Adrenal gland (tissue), 12 donors: ENCODE results near the gene IMPG2. TPM values are rescaled to one million over a fixed set of nuclear protein-coding genes. Genes with fewer than 3 reads are reported as not detected.

Experiments used
- DNase-seq, 7 donors: peaks; one replicate each; pipeline ENCODE4 v3.0.0-alpha.2; 2019 to 2020
- H3K27ac ChIP-seq, 5 donors: fragments of 200-600 bp; sonication (generic) in 4 of 5; 1 replicate in 3 of 5; 2 replicates in 2 of 5; pipeline versions ENCODE4 v1.5.1 to v1.8.0; 2016 to 2020; ENCODE audit warnings: mild to moderate bottlenecking in 1 of 5
- H3K27me3 ChIP-seq: fragments of 200-600 bp; 2 replicates; pipeline ENCODE4 v1.8.0; 2021
- H3K36me3 ChIP-seq, 2 donors: fragments of 200-600 bp; replicated peaks in 1 of 2; 1 replicate in 1 of 2; 2 replicates in 1 of 2; pipeline versions ENCODE4 v1.5.1 to v1.8.0; 2018 to 2022
- H3K4me1 ChIP-seq, 2 donors: fragments of 200-600 bp; replicated peaks in 1 of 2; 1 replicate in 1 of 2; 2 replicates in 1 of 2; pipeline versions ENCODE4 v1.5.1 to v1.8.0; 2018 to 2021
- H3K4me3 ChIP-seq, 4 donors: fragments of 200-600 bp; sonication (generic) in 3 of 4; one replicate each; pipeline ENCODE4 v1.5.1; 2016 to 2018
- H3K9me3 ChIP-seq, 3 donors: fragments of 200-600 bp; sonication (generic) in 1 of 3; replicated peaks in 1 of 3; 1 replicate in 2 of 3; 2 replicates in 1 of 3; pipeline versions ENCODE4 v1.5.1 to v1.8.0; 2016 to 2021
- POLR2A ChIP-seq, 2 donors: fragments of 450-650 bp; IDR thresholded peaks; one replicate each; pipeline ENCODE4 v1.6.1; 2017; ENCODE audit warnings: antibody characterized with exemption in 2 of 2, mild to moderate bottlenecking in 2 of 2, moderate library complexity in 1 of 2
- WGBS, 4 donors: extraction: QIAGEN DNeasy Blood & Tissue Kit in 2 of 4; methylation state at CpG; one replicate each; pipeline versions ENCODE4 v1.1.5 to v1.1.7; 2013 to 2017; 5-methylcytosine and 5-hydroxymethylcytosine counted together
- intact Hi-C, 2 donors: fragments of 100-400 bp; cut with DNase I; formaldehyde crosslinking; loops; one replicate each; pipeline versions ENCODE4 v1.14.1 to v1.15.0; 2022 to 2023
- polyA plus RNA-seq, 3 donors: library from polyadenylated mRNA; stranded (reverse); fragments of 200-250 nt in 2 of 3; fragments of 350-450 nt in 1 of 3; fragmentation: Illumina TruSeq in 1 of 3; extraction: RNeasy Lipid Tissue Mini Kit (QIAGEN cat#74804) in 1 of 3; gene quantifications; one replicate each; pipeline ENCODE4 v1.2.3, GENCODE V29; 2013 to 2014
- total RNA-seq, 9 donors: library from RNA; depleted of rRNA in 4 of 9; stranded (reverse); fragments of >200 nt in 4 of 9; fragments of 120-200 nt in 1 of 9; fragmentation: NEBNext Ultra II Directional in 1 of 9; extraction: Animal tissue kit (Norgen Biotek cat#: 25700) in 1 of 9; gene quantifications; one replicate each; pipeline versions ENCODE4 v1.1.0 to v1.2.4, GENCODE V29; 2013 to 2023
- TF ChIP-seq, protein P1 (sequence below), 6 experiments: fragments of 450-650 bp in 4 of 6; fragments of 200-600 bp in 2 of 6; sonication (generic) in 1 of 6; IDR thresholded peaks; 1 replicate in 5 of 6; 2 replicates in 1 of 6; pipeline versions ENCODE4 v1.5.1 to v1.8.0; 2016 to 2021; ENCODE audit warnings: antibody characterized with exemption in 6 of 6, mild to moderate bottlenecking in 2 of 6, moderate library complexity in 1 of 6
- donor health status: healthy with polysubstance abuse.
- donor health status: Bipolar disorder and iron deficiency.
- donor health status: DM: yes; HTN: yes; CAD: no.
- donor health status: DM: no; HTN: no; CAD: no.
- donor health status: DM: no; HTN: no; CAD: no.
- donor health status: DM: yes; HTN: yes; CAD: no.

The IMPG2 gene
- total and polyA plus RNA-seq, 12 donors = 0.06 to 1.3 (median 0.21) TPM

DNA sequence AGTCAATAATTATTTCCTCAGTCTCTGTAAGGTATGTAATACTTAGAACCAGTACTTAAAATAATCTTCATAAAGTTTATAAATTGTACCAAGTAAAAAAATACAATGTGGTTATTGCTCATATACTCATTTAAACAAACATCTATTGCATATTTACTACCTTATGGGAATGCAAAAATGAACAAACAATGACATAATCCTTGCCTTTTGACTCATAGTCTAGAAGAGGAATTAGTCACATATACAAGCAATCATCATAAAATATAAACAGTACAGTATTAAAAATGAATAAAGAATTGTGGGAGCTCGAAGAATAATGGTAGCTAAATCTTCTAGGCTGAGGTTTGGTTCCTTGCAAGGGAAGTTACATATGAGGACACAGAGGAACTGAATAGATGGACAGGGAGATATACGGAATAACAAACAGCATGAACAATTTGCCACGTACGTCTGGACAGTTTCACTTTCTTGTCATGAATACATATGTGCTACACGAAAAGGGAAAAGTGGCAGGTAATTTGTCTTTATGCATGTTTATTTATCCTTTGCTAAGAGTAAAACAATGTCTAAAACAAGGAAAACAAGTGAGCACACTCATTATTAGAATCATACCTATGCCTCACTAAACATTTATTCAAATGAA lies 17.2 kb downstream of the IMPG2 start:
- H3K27ac ChIP-seq = no peak overlapping the region

DNA sequence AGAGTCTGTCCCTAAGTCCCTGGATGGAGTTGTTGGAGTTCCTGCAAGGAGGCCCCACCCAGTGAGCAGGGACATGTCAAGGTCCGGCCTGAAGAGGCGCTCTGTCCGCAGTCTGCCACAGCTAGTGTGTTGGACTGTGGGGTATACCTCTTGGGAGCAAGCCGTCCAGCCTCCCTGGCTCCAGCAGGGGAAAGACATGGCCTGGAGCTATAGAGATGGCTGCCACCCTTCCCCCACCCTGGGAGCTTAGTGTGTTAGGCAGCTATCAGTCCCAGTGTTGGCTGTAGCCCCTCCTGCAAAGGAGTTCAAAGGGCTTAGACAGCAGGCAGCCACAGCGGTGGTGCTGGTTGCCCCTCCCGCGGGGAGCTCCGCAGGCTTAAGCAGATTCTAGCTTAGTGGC lies 20.3 kb downstream of the IMPG2 start:
- DNase-seq = no peak
- intact Hi-C loops = no loop called here
- WGBS, 4 donors = 91 to 100% (median 92%) methylated on average over 2 to 8 of the region's 8 CpGs
- Histone ChIP-seq H3K27me3 (no peaks in the 10 kb centered on the region), H3K9me3 (no peaks in the 10 kb centered on the region), H3K4me3 (no peak overlapping the region), H3K27ac (no peak overlapping the region), H3K4me1 (no peaks in the 10 kb centered on the region), H3K36me3 (no peaks in the 10 kb centered on the region)
- no peak for TF ChIP-seq POLR2A (IDR thresholded peaks at IDR 0.05)
- TF ChIP-seq, protein P1, sequence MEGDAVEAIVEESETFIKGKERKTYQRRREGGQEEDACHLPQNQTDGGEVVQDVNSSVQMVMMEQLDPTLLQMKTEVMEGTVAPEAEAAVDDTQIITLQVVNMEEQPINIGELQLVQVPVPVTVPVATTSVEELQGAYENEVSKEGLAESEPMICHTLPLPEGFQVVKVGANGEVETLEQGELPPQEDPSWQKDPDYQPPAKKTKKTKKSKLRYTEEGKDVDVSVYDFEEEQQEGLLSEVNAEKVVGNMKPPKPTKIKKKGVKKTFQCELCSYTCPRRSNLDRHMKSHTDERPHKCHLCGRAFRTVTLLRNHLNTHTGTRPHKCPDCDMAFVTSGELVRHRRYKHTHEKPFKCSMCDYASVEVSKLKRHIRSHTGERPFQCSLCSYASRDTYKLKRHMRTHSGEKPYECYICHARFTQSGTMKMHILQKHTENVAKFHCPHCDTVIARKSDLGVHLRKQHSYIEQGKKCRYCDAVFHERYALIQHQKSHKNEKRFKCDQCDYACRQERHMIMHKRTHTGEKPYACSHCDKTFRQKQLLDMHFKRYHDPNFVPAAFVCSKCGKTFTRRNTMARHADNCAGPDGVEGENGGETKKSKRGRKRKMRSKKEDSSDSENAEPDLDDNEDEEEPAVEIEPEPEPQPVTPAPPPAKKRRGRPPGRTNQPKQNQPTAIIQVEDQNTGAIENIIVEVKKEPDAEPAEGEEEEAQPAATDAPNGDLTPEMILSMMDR (IDR thresholded peaks at IDR 0.05) = no peak

More for the DNA sequence above, 17.2 kb downstream of the IMPG2 start:
- Histone ChIP-seq H3K4me3 (no peak overlapping the region), H3K36me3 (no peaks in the 10 kb centered on the region), H3K27me3 (no peaks in the 10 kb centered on the region), H3K4me1 (no peaks in the 10 kb centered on the region), H3K9me3 (peaks cover 0 to 4% (median 0%) of the 10 kb centered on the region in 3 donors)
- intact Hi-C loops = no loop called here
- WGBS, 4 donors = 60 to 65% (median 64%) methylated on average over 5 of the region's 5 CpGs
- DNase-seq = no peak
- TF ChIP-seq POLR2A (IDR thresholded peaks at IDR 0.05) = no peak
- TF ChIP-seq, protein P1 (IDR thresholded peaks at IDR 0.05) = no peak

DNA sequence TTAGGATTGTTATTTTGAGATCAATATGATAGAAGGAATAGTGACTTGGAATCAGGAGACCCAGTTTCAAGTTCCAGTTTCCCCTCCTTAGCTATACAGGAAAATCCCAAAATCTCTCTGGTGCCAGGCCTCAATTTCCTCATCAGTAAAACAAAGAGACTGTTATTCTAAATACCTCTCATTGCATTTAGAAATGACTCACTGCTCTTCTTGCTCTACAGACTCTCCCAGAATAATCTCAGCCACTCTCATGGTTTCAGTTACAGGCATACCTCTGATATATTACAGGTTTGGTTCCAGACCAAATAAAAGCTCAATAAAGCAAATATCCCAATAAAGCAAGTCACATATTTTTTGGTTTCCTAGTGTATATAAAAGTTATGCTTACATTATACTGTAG lies 28.3 kb downstream of the IMPG2 start:
- DNase-seq = no peak
- Histone ChIP-seq H3K9me3 (no peaks in the 10 kb centered on the region), H3K4me3 (no peak overlapping the region), H3K4me1 (no peaks in the 10 kb centered on the region), H3K27me3 (no peaks in the 10 kb centered on the region), H3K36me3 (no peaks in the 10 kb centered on the region), H3K27ac (no peak overlapping the region)
- intact Hi-C loops = no loop called here
- TF ChIP-seq, protein P1 (IDR thresholded peaks at IDR 0.05) = no peak

DNA sequence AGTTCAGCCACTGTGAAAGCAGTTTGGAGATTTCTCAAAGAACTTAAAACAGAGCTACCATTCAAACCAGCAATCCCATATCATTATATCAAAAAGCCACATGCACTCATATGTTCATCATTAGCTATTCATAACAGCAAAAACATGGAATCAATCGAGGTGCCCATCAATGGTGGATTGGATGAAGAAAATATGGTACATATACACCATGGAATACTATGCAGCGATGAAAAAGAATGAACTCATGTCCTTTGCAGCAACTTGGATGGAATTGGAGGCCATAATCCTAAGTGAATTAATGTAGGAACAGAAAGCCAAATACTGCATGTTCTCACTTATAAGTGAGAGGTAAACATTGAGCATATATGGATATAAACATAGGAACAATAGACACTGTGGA lies 32.1 kb downstream of the IMPG2 start:
- intact Hi-C loops = no loop called here
- no peak for TF ChIP-seq POLR2A (IDR thresholded peaks at IDR 0.05)
- TF ChIP-seq, protein P1 (IDR thresholded peaks at IDR 0.05) = no peak
- H3K4me3 ChIP-seq = no peak overlapping the region
- 81 to 87% (median 83%) methylated on average over 2 of the region's 2 CpGs for WGBS, 4 donors
- no peaks in the 10 kb centered on the region for H3K9me3 ChIP-seq
- no peaks in the 10 kb centered on the region for H3K4me1 ChIP-seq
- no peak overlapping the region for H3K27ac ChIP-seq
- H3K27me3 ChIP-seq = no peaks in the 10 kb centered on the region
- no peak for DNase-seq
- no peaks in the 10 kb centered on the region for H3K36me3 ChIP-seq
